ENCODE data around the gene TRIM10.

TRIM10 gene

GRCh38 chr6:30154709-30155519, 6.1 kb downstream of the TRIM10 start:
- Mint-ChIP-seq H3K27me3 (peaks cover 62 to 79% of the 10 kb centered on the region in 2 donors), H3K9me3 (no peaks in the 10 kb centered on the region), H3K36me3 (ENCODE audit: insufficient read depth) (no peaks in the 10 kb centered on the region), H3K27ac (no peak overlapping the region), H3K4me3 (no peak overlapping the region), H3K4me1 (ENCODE audit: low read depth in 2 of 2) (peaks cover 0 to 5% of the 10 kb centered on the region in 2 donors)
- DNase-seq (no peak), ATAC-seq (replicated peaks) (no peak)

GRCh38 chr6:30154061-30154460, 7.0 kb downstream of the TRIM10 start:
- Mint-ChIP-seq H3K36me3 (ENCODE audit: insufficient read depth) (no peaks in the 10 kb centered on the region), H3K27me3 (peaks cover 57 to 73% of the 10 kb centered on the region in 2 donors), H3K4me3 (no peak overlapping the region), H3K4me1 (ENCODE audit: low read depth in 2 of 2) (peaks cover 0 to 5% of the 10 kb centered on the region in 2 donors), H3K9me3 (no peaks in the 10 kb centered on the region), H3K27ac (no peak overlapping the region)
- ATAC-seq (replicated peaks) (no peak), DNase-seq (no peak)

DNA sequence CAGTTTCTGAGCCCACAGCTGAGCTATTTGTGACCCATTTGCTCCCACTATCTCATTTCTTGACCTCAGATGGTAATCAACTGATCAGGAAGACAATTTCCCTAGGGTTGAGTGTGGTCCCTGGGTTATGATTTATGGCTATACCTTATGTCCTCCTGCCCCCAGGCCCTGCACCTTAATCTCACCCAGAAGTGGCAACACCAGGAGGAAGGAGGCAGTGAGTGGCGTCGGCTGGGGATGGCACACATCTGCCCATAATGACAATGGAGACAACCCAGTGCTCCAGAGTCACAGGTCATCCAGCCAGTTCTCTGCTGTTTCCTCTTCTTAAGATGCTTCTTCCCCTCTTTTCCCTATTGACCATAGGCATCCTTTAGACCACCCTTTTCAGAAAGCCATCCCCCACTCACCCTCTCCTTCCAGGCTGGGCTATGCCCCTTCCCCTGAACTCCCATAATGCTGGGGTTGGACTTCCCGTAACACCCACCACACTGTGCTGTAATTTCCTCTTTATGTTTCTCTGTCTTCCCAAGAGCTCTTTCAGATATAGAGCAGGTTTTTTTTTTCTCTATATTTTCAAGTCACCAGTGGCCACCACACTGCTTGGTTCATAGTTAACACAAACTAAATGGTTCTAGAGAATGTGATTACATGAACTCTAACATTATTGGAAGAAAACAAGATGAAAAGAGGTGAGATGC, 8.0 kb downstream of the TRIM10 start:
- ATAC-seq (replicated peaks), result no peak
- Mint-ChIP-seq H3K27ac (no peak overlapping the region), H3K4me1 (ENCODE audit: low read depth in 2 of 2) (no peaks in the 10 kb centered on the region), H3K27me3 (peaks cover 58 to 71% of the 10 kb centered on the region in 2 donors), H3K9me3 (no peaks in the 10 kb centered on the region), H3K4me3 (no peak overlapping the region), H3K36me3 (ENCODE audit: insufficient read depth) (no peaks in the 10 kb centered on the region)
- DNase-seq, result no peak

DNA sequence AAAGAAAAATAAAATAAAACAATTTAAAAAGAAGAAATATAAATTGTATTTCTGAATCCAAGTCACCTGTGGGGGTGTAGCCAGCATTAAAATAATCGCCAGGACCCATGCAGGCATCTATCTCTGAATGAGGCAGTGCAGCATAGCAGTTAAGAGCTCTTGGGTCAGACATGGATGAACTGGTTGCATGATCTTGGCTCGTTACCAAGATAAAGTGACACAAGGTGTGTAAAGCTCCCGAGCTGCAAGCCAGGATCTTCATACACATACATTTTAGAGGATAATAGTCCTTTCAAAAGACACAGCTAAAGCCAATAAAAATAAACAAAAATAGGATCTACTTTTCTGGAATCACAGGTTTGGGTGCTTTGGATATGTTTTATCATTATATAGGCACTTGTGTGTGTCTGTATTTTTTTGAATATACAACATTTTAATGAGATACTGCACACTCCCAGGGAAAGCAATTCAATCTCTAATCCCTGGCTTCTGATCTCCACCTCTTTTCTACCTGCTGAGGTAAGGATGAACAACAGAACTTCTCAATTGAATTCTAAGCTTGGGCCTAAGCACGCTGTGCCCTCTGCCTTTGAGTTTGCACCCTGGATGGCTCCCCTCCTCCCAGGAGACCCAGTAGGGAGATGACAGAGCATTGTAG, 8.9 kb downstream of the TRIM10 start:
- DNase-seq (no peak), ATAC-seq (replicated peaks) (no peak)
- H3K9me3 Mint-ChIP-seq, result no peaks in the 10 kb centered on the region
- H3K27me3 Mint-ChIP-seq, result peaks cover 61 to 78% of the 10 kb centered on the region in 2 donors
- H3K4me3 Mint-ChIP-seq, result no peak overlapping the region
- H3K27ac Mint-ChIP-seq, result no peak overlapping the region
- no peaks in the 10 kb centered on the region for H3K4me1 Mint-ChIP-seq (ENCODE audit: low read depth in 2 of 2)
- H3K36me3 Mint-ChIP-seq (ENCODE audit: insufficient read depth), result no peaks in the 10 kb centered on the region

DNA sequence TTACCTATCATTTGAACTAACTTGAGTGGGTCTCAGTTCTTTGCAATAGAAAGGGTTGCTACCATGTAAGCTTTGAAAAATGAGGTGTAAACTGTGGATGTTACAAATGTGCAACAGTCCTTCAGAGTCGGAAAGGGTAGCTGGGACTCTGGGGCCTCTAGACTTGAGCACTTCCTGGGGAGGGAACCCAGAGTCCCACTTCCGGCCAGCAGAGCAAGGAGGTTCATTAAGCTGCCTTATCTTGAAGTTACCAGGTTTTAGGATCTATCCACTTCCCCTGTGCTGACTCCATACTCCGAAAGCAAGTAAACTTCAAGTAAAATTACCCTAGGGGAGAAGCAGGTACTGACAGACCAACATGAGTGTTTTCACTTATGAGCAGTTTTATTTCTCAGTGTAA, 9.4 kb downstream of the TRIM10 start:
- Mint-ChIP-seq H3K36me3 (ENCODE audit: insufficient read depth) (no peaks in the 10 kb centered on the region), H3K4me1 (ENCODE audit: low read depth in 2 of 2) (no peaks in the 10 kb centered on the region), H3K4me3 (no peak overlapping the region), H3K27me3 (peaks cover 64 to 79% of the 10 kb centered on the region in 2 donors), H3K27ac (no peak overlapping the region), H3K9me3 (no peaks in the 10 kb centered on the region)
- DNase-seq (no peak), ATAC-seq (replicated peaks) (no peak)

- ATAC-seq (replicated peaks), result no peak
- H3K27me3 Mint-ChIP-seq, result peaks cover 62 to 76% of the 10 kb centered on the region in 2 donors
- no peak overlapping the region for H3K27ac Mint-ChIP-seq
- no peaks in the 10 kb centered on the region for H3K4me1 Mint-ChIP-seq (ENCODE audit: low read depth in 2 of 2)
- no peak overlapping the region for H3K4me3 Mint-ChIP-seq
- H3K36me3 Mint-ChIP-seq (ENCODE audit: insufficient read depth), result no peaks in the 10 kb centered on the region
- no peak for DNase-seq
- no peaks in the 10 kb centered on the region for H3K9me3 Mint-ChIP-seq
Observed at GRCh38 chr6:30150671-30151395, 10.2 kb downstream of the TRIM10 start.

GRCh38 chr6:30149858-30150550, 11.0 kb downstream of the TRIM10 start:
- Mint-ChIP-seq H3K4me1 (ENCODE audit: low read depth in 2 of 2) (no peaks in the 10 kb centered on the region), H3K27ac (no peak overlapping the region), H3K27me3 (peaks cover 62 to 76% of the 10 kb centered on the region in 2 donors), H3K4me3 (no peak overlapping the region), H3K36me3 (ENCODE audit: insufficient read depth) (no peaks in the 10 kb centered on the region), H3K9me3 (no peaks in the 10 kb centered on the region)
- ATAC-seq (replicated peaks) (no peak), DNase-seq (no peak)

DNA sequence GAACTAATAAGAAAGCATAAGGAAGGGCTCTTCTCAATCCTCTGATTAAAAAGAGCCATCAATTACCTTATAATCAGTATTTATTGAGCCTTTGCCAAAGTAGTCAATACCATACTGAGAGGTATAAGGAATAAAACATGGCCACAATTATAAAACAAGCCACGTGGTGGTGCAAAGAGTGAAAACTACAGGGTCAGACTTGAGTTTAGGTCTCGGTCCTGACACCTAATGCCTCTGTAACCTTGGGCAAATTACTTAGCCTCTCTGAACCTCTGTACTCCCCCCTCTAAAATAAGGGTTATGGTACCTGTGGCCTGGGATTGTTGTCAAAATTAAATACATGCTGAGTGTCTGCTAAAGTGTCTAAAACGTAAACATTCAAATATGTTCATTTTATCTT, 11.8 kb downstream of the TRIM10 start:
- no peak for DNase-seq
- Mint-ChIP-seq H3K27ac (no peak overlapping the region), H3K4me1 (ENCODE audit: low read depth in 2 of 2) (no peaks in the 10 kb centered on the region), H3K9me3 (no peaks in the 10 kb centered on the region), H3K36me3 (ENCODE audit: insufficient read depth) (no peaks in the 10 kb centered on the region), H3K4me3 (no peak overlapping the region), H3K27me3 (peaks cover 63 to 76% of the 10 kb centered on the region in 2 donors)
- ATAC-seq (replicated peaks), result no peak

GRCh38 chr6:30147096-30147495, 13.9 kb downstream of the TRIM10 start:
- Mint-ChIP-seq H3K9me3 (no peaks in the 10 kb centered on the region), H3K27ac (no peak overlapping the region), H3K36me3 (ENCODE audit: insufficient read depth) (no peaks in the 10 kb centered on the region), H3K27me3 (peaks cover 57 to 67% of the 10 kb centered on the region in 2 donors), H3K4me3 (no peak overlapping the region), H3K4me1 (ENCODE audit: low read depth in 2 of 2) (no peaks in the 10 kb centered on the region)
- DNase-seq (no peak), ATAC-seq (replicated peaks) (peak; percentile 31)

DNA sequence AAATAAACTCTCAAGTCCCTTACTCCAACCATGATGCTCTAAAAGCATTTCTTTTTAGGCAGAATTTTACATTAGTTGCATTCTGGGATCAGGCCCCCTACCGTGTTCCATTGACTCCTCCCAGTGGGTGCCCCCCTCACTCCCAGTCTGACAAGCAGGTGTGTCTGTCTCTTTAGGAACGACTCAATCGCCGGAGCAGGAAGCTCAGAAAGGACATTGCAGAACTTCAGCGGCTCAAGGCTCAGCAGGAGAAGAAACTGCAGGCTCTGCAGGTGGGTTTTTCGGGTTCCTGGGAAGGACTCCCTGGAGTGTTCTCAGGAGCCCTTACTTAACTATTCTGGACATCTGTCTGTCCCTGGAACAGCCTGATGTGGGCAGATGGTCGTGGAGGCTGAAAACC, 15.2 kb downstream of the TRIM10 start:
- H3K27me3 Mint-ChIP-seq, result peaks cover 68 to 76% of the 10 kb centered on the region in 2 donors
- H3K4me3 Mint-ChIP-seq, result no peak overlapping the region
- H3K9me3 Mint-ChIP-seq, result no peaks in the 10 kb centered on the region
- no peaks in the 10 kb centered on the region for H3K36me3 Mint-ChIP-seq (ENCODE audit: insufficient read depth)
- no peak overlapping the region for H3K27ac Mint-ChIP-seq
- no peaks in the 10 kb centered on the region for H3K4me1 Mint-ChIP-seq (ENCODE audit: low read depth in 2 of 2)
- ATAC-seq (replicated peaks), result no peak
- DNase-seq, result no peak

GRCh38 chr6:30144811-30145210, 16.2 kb downstream of the TRIM10 start:
- Mint-ChIP-seq H3K27ac (no peak overlapping the region), H3K27me3 (peaks cover 66 to 76% of the 10 kb centered on the region in 2 donors), H3K4me3 (no peak overlapping the region), H3K4me1 (ENCODE audit: low read depth in 2 of 2) (no peaks in the 10 kb centered on the region), H3K9me3 (no peaks in the 10 kb centered on the region), H3K36me3 (ENCODE audit: insufficient read depth) (no peaks in the 10 kb centered on the region)
- no peak for ATAC-seq (replicated peaks)
- DNase-seq, result no peak

- no peak for ATAC-seq (replicated peaks)
- no peak for DNase-seq
- no peak overlapping the region for H3K4me3 Mint-ChIP-seq
- H3K27ac Mint-ChIP-seq, result no peak overlapping the region
- H3K27me3 Mint-ChIP-seq, result peaks cover 64 to 75% of the 10 kb centered on the region in 2 donors
- no peaks in the 10 kb centered on the region for H3K9me3 Mint-ChIP-seq
- no peaks in the 10 kb centered on the region for H3K36me3 Mint-ChIP-seq (ENCODE audit: insufficient read depth)
- H3K4me1 Mint-ChIP-seq (ENCODE audit: low read depth in 2 of 2), result no peaks in the 10 kb centered on the region
Observed at GRCh38 chr6:30143780-30144179, 17.2 kb downstream of the TRIM10 start.

DNA sequence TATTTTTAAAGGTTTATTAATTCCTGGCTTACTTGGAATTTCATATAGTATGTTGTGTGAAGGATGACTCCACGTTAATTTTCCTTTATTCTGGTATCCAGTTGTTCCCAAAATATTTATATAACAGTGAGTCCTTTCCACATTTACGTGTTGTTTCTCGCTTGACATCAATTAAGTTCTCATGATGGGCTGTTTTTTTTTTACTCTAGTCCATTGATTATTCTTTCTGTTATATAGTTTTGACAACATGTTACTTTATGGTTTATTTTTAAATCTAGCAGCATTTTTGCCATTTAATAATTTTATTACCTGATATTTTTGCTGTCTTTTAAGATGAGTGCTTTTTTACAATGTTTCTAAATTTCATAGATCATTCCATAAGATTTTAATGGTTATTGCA, 18.3 kb downstream of the TRIM10 start:
- no peak overlapping the region for H3K27ac Mint-ChIP-seq
- peaks cover 54 to 64% of the 10 kb centered on the region in 2 donors for H3K27me3 Mint-ChIP-seq
- ATAC-seq (replicated peaks), result no peak
- H3K4me3 Mint-ChIP-seq, result no peak overlapping the region
- H3K4me1 Mint-ChIP-seq (ENCODE audit: low read depth in 2 of 2), result no peaks in the 10 kb centered on the region
- H3K9me3 Mint-ChIP-seq, result no peaks in the 10 kb centered on the region
- DNase-seq, result no peak
- no peaks in the 10 kb centered on the region for H3K36me3 Mint-ChIP-seq (ENCODE audit: insufficient read depth)
